ENCODE data around the gene IFI27L2. TPM values are rescaled to one million over a fixed set of nuclear protein-coding genes. Genes with fewer than 3 reads are reported as not detected.
"Not testable (repeated sequence)": the region's sequence is repeated elsewhere in the genome, so short reads cannot be mapped to it uniquely, and the experiment has no call there.

Gene IFI27L2
- total RNA-seq, 2 donors from 2014 or later, result 42.9 to 85.1 TPM

GRCh38 chr14:94161058-94161457 is 31.7 kb upstream of the IFI27L2 start:
- H3K9me3 ChIP-seq, result no peaks in the 10 kb centered on the region
- H3K4me1 ChIP-seq, result peaks cover 0 to 13% of the 10 kb centered on the region in 2 donors
- no peaks in the 10 kb centered on the region for H3K27me3 ChIP-seq
- no peak overlapping the region for H3K4me3 ChIP-seq
- no peaks in the 10 kb centered on the region for H3K36me3 ChIP-seq
- no peak for TF ChIP-seq CTCF (IDR thresholded peaks at IDR 0.05)
- no peak for DNase-seq (ENCODE audit: low spot score)
- no peak overlapping the region for H3K27ac ChIP-seq

GRCh38 chr14:94158239-94158883 is 29.0 kb upstream of the IFI27L2 start:
- Histone ChIP-seq H3K9me3 (no peaks in the 10 kb centered on the region), H3K27ac (no peak overlapping the region), H3K4me1 (peaks cover 0 to 10% of the 10 kb centered on the region in 2 donors), H3K27me3 (no peaks in the 10 kb centered on the region), H3K36me3 (no peaks in the 10 kb centered on the region), H3K4me3 (no peak overlapping the region)
- no peak for TF ChIP-seq CTCF (IDR thresholded peaks at IDR 0.05)
- DNase-seq (ENCODE audit: low spot score), result no peak

GRCh38 chr14:94157197-94157596 is 27.8 kb upstream of the IFI27L2 start:
- H3K36me3 ChIP-seq, result no peaks in the 10 kb centered on the region
- no peak for TF ChIP-seq CTCF (IDR thresholded peaks at IDR 0.05)
- H3K9me3 ChIP-seq, result no peaks in the 10 kb centered on the region
- peaks cover 0 to 7% of the 10 kb centered on the region in 2 donors for H3K4me1 ChIP-seq
- DNase-seq (ENCODE audit: low spot score), result no peak
- no peak overlapping the region for H3K27ac ChIP-seq
- H3K27me3 ChIP-seq, result no peaks in the 10 kb centered on the region
- H3K4me3 ChIP-seq, result no peak overlapping the region

GRCh38 chr14:94156143-94156542 is 26.7 kb upstream of the IFI27L2 start:
- H3K27ac ChIP-seq; H3K27me3 ChIP-seq; H3K9me3 ChIP-seq; H3K4me3 ChIP-seq; H3K36me3 ChIP-seq; DNase-seq (ENCODE audit: low spot score); H3K4me1 ChIP-seq: not testable (repeated sequence)

GRCh38 chr14:94153750-94154342 is 24.4 kb upstream of the IFI27L2 start:
- H3K4me1 ChIP-seq, result no peaks in the 10 kb centered on the region
- H3K27ac ChIP-seq, result no peak overlapping the region
- no peaks in the 10 kb centered on the region for H3K36me3 ChIP-seq
- no peak for DNase-seq (ENCODE audit: low spot score)
- no peaks in the 10 kb centered on the region for H3K9me3 ChIP-seq
- TF ChIP-seq CTCF (IDR thresholded peaks at IDR 0.05), result no peak
- no peak overlapping the region for H3K4me3 ChIP-seq
- no peaks in the 10 kb centered on the region for H3K27me3 ChIP-seq

GRCh38 chr14:94152676-94153075 is 23.3 kb upstream of the IFI27L2 start:
- no peak for TF ChIP-seq CTCF (IDR thresholded peaks at IDR 0.05)
- Histone ChIP-seq H3K36me3 (no peaks in the 10 kb centered on the region), H3K27me3 (no peaks in the 10 kb centered on the region), H3K4me1 (no peaks in the 10 kb centered on the region), H3K27ac (no peak overlapping the region), H3K4me3 (no peak overlapping the region), H3K9me3 (no peaks in the 10 kb centered on the region)
- DNase-seq (ENCODE audit: low spot score), result no peak

Measured in right atrium auricular region (tissue), 2 donors.